Epidermal melanocyte (primary cell): ENCODE results near the gene WWTR1.

ENCODE experiments used
- DNase-seq: peaks from one replicate; pipeline ENCODE4 v3.0.0; 2011; ENCODE audit warnings: low spot score; ENCODE audit not compliant: insufficient read length

WWTR1 gene

GRCh38 chr3:149501524-149501923, 156.3 kb downstream of the WWTR1 start:
- no peak for DNase-seq

GRCh38 chr3:149497966-149498670, 159.7 kb downstream of the WWTR1 start:
- DNase-seq: no peak

- DNase-seq: no peak
Observed at GRCh38 chr3:149496891-149497290, 160.9 kb downstream of the WWTR1 start.

GRCh38 chr3:149495581-149496125, 162.2 kb downstream of the WWTR1 start:
- DNase-seq: no peak

GRCh38 chr3:149494759-149495580, 162.9 kb downstream of the WWTR1 start:
- DNase-seq: no peak

- no peak for DNase-seq
Observed at GRCh38 chr3:149494022-149494758, 163.6 kb downstream of the WWTR1 start.

- DNase-seq: no peak
Observed at GRCh38 chr3:149493315-149494021, 164.4 kb downstream of the WWTR1 start.

- no peak for DNase-seq
Observed at GRCh38 chr3:149490260-149490971, 167.4 kb downstream of the WWTR1 start.

GRCh38 chr3:149489060-149489690, 168.7 kb downstream of the WWTR1 start:
- DNase-seq: no peak

- DNase-seq: no peak
Observed at GRCh38 chr3:149487598-149488197, 170.1 kb downstream of the WWTR1 start.

GRCh38 chr3:149486726-149487125, 171.1 kb downstream of the WWTR1 start:
- no peak for DNase-seq

- no peak for DNase-seq
Observed at GRCh38 chr3:149481491-149481890, 176.3 kb downstream of the WWTR1 start.

- no peak for DNase-seq
Observed at GRCh38 chr3:149481056-149481455, 176.8 kb downstream of the WWTR1 start.

GRCh38 chr3:149480326-149481017, 177.4 kb downstream of the WWTR1 start:
- no peak for DNase-seq

GRCh38 chr3:149479621-149480325, 178.1 kb downstream of the WWTR1 start:
- DNase-seq: no peak

GRCh38 chr3:149476225-149476624, 181.6 kb downstream of the WWTR1 start:
- no peak for DNase-seq

GRCh38 chr3:149475451-149476060, 182.3 kb downstream of the WWTR1 start:
- no peak for DNase-seq

- DNase-seq: no peak
Observed at GRCh38 chr3:149474250-149474817, 183.5 kb downstream of the WWTR1 start, which contains the start of gene TM4SF4. TSS of gene TM4SF4 (plus strand) at chr3:149474697. CDS start at chr3:149474878, 181 bp downstream.
